Liver (tissue), 9 donors: ENCODE data around the gene PPOX. TPM values are rescaled to one million over a fixed set of nuclear protein-coding genes. Genes with fewer than 3 reads are reported as not detected.
A peak's percentile ranks its signal among the peaks of the same experiment; 100 is the strongest.

Source experiments
- DNase-seq: peaks from one replicate; pipeline ENCODE4 v3.0.0-alpha.2; 2017; ENCODE audit warnings: low spot score
- H3K27ac ChIP-seq, 2 donors: one replicate each; pipeline ENCODE4 v1.7.0; 2013; ENCODE audit warnings: inconsistent platforms in 2 of 2, low read length in 2 of 2, control low read depth in 1 of 2, low read depth in 1 of 2, mild to moderate bottlenecking in 1 of 2
- H3K27me3 ChIP-seq, 4 donors: one replicate each; pipeline versions ENCODE4 v1.6.1 to v1.7.0; 2013; ENCODE audit warnings: low read length in 3 of 4, inconsistent platforms in 1 of 4, mild to moderate bottlenecking in 1 of 4, moderate library complexity in 1 of 4; ENCODE audit not compliant: control insufficient read depth in 4 of 4, insufficient read depth in 4 of 4
- H3K36me3 ChIP-seq, 4 donors: one replicate each; pipeline versions ENCODE4 v1.6.1 to v1.7.0; 2013; ENCODE audit warnings: low read length in 3 of 4, mild to moderate bottlenecking in 3 of 4, low read depth in 1 of 4, moderate library complexity in 1 of 4; ENCODE audit not compliant: control insufficient read depth in 4 of 4, insufficient read depth in 3 of 4
- H3K4me1 ChIP-seq, 4 donors: one replicate each; pipeline versions ENCODE4 v1.6.1 to v1.7.0; 2013; ENCODE audit warnings: low read length in 3 of 4, mild to moderate bottlenecking in 3 of 4, moderate library complexity in 1 of 4; ENCODE audit not compliant: control insufficient read depth in 4 of 4, insufficient read depth in 4 of 4
- H3K4me3 ChIP-seq, 3 donors: one replicate each; pipeline versions ENCODE4 v1.6.1 to v1.7.0; 2013; ENCODE audit warnings: low read length in 3 of 3, control low read depth in 1 of 3, low read depth in 1 of 3, mild to moderate bottlenecking in 1 of 3
- H3K9ac ChIP-seq, 2 donors: one replicate each; pipeline ENCODE4 v1.7.0; 2013; ENCODE audit warnings: low read length in 2 of 2, mild to moderate bottlenecking in 2 of 2, moderate library complexity in 2 of 2, control low read depth in 1 of 2, low read depth in 1 of 2
- H3K9me3 ChIP-seq, 4 donors: one replicate each; pipeline versions ENCODE4 v1.6.1 to v1.7.0; 2013; ENCODE audit warnings: low read length in 3 of 4; ENCODE audit not compliant: control insufficient read depth in 4 of 4
- ATF3 ChIP-seq: IDR thresholded peaks from 2 replicates; pipeline ENCODE4 v1.6.1; 2016; ENCODE audit warnings: antibody characterized with exemption
- CTCF ChIP-seq: fragments of 150-350 bp; IDR thresholded peaks from 2 replicates; pipeline ENCODE4 v1.5.1; 2017; ENCODE audit warnings: improper control_type of control experiment, low read depth, low read length; ENCODE audit not compliant: missing input control
- EGR1 ChIP-seq, 2 donors: IDR thresholded peaks; 2 replicates each; pipeline ENCODE4 v1.6.1; 2016 to 2018; ENCODE audit warnings: antibody characterized with exemption in 2 of 2, low read depth in 2 of 2
- FOXA1 ChIP-seq: IDR thresholded peaks from 2 replicates; pipeline ENCODE4 v1.6.1; 2016; ENCODE audit warnings: antibody characterized with exemption
- FOXA2 ChIP-seq: IDR thresholded peaks from 2 replicates; pipeline ENCODE4 v1.6.1; 2016; ENCODE audit warnings: antibody characterized with exemption
- GABPA ChIP-seq, 2 donors: IDR thresholded peaks in 1 of 2; conservative IDR thresholded peaks in 1 of 2; 2 replicates each; pipeline ENCODE4 v1.6.1; 2016; ENCODE audit warnings: antibody characterized with exemption in 2 of 2, mild to moderate bottlenecking in 1 of 2, moderate library complexity in 1 of 2
- HNF4A ChIP-seq, 2 donors: conservative IDR thresholded peaks; 2 replicates each; pipeline ENCODE4 v1.6.1; 2016; ENCODE audit warnings: antibody characterized with exemption in 2 of 2, mild to moderate bottlenecking in 2 of 2
- HNF4G ChIP-seq: IDR thresholded peaks from 2 replicates; pipeline ENCODE4 v1.6.1; 2016; ENCODE audit warnings: antibody characterized with exemption
- JUND ChIP-seq, 2 donors: IDR thresholded peaks; 2 replicates each; pipeline ENCODE4 v1.6.1; 2016; ENCODE audit warnings: antibody characterized with exemption in 2 of 2
- MAX ChIP-seq: IDR thresholded peaks from 2 replicates; pipeline ENCODE4 v1.6.1; 2016; ENCODE audit warnings: antibody characterized with exemption
- NR2F2 ChIP-seq: IDR thresholded peaks from 2 replicates; pipeline ENCODE4 v1.6.1; 2016; ENCODE audit warnings: antibody characterized with exemption
- RAD21 ChIP-seq, 2 donors: IDR thresholded peaks; 2 replicates each; pipeline ENCODE4 v1.6.1; 2016; ENCODE audit warnings: antibody characterized with exemption in 2 of 2, mild to moderate bottlenecking in 2 of 2
- REST ChIP-seq: IDR thresholded peaks from 2 replicates; pipeline ENCODE4 v1.6.1; 2016; ENCODE audit warnings: antibody characterized with exemption, mild to moderate bottlenecking
- RXRA ChIP-seq, 2 donors: IDR thresholded peaks; 2 replicates each; pipeline ENCODE4 v1.6.1; 2017 to 2018; ENCODE audit warnings: antibody characterized with exemption in 2 of 2, mild to moderate bottlenecking in 1 of 2
- SP1 ChIP-seq: IDR thresholded peaks from 2 replicates; pipeline ENCODE4 v1.6.1; 2018; ENCODE audit warnings: antibody characterized with exemption, mild to moderate bottlenecking
- TAF1 ChIP-seq: conservative IDR thresholded peaks from 2 replicates; pipeline ENCODE4 v1.6.1; 2016; ENCODE audit warnings: antibody characterized with exemption, mild to moderate bottlenecking
- YY1 ChIP-seq: IDR thresholded peaks from 2 replicates; pipeline ENCODE4 v1.6.1; 2016; ENCODE audit warnings: antibody characterized with exemption, mild to moderate bottlenecking
- ZBTB33 ChIP-seq: IDR thresholded peaks from 2 replicates; pipeline ENCODE4 v1.6.1; 2016; ENCODE audit warnings: antibody characterized with exemption
- WGBS: extraction: QIAGEN DNeasy Blood & Tissue Kit; methylation state at CpG from one replicate; pipeline ENCODE4 v1.1.7; 2013; 5-methylcytosine and 5-hydroxymethylcytosine counted together
- polyA plus RNA-seq, 2 donors: library from polyadenylated mRNA; stranded (reverse) in 1 of 2; unstranded in 1 of 2; fragments of 200-250 nt in 1 of 2; fragments of >200 nt in 1 of 2; fragmentation: Nextera tagmentation in 1 of 2; extraction: Ambion mirVana in 1 of 2; gene quantifications; one replicate each; pipeline versions ENCODE4 v1.2.1 to v1.2.3, GENCODE V29; 2013 to 2015
- total RNA-seq, 2 donors: library from RNA; depleted of rRNA; stranded (reverse); fragments of >200 nt; gene quantifications; one replicate each; pipeline ENCODE4 v1.2.3, GENCODE V29; 2014
- donor health status: healthy.
- donor health status: healthy.
- donor health status: healthy.
- donor health status: healthy.
- donor health status: healthy.

PPOX gene
- total and polyA plus RNA-seq, 4 donors = 6.2 to 106 (median 7.9) TPM

- 10% methylated on average over 33 of the region's 33 CpGs for WGBS
- no peak for TF ChIP-seq RAD21 (IDR thresholded peaks at IDR 0.05)
- TF ChIP-seq ZBTB33 = no peak
- TF ChIP-seq REST = no peak
- TF ChIP-seq TAF1 = no peak
- no peak for TF ChIP-seq YY1
- no peak for TF ChIP-seq HNF4G
- no peak for TF ChIP-seq GABPA (IDR thresholded peaks at IDR 0.05 in 1 of 2, conservative IDR thresholded peaks at IDR 0.05 in 1 of 2)
- no peak for TF ChIP-seq HNF4A (conservative IDR thresholded peaks at IDR 0.05)
- no peak for TF ChIP-seq CTCF
- TF ChIP-seq FOXA1 = no peak
- no peak for TF ChIP-seq ATF3
- no peak for TF ChIP-seq FOXA2
- Histone ChIP-seq H3K4me3 (peak overlapping the region; percentile 67 to 86 (median 82)), H3K9ac (peak overlapping the region; percentile 66 to 84), H3K27ac (peak overlapping the region; percentile 6 to 79), H3K36me3 (peaks cover 2 to 39% (median 20%) of the 10 kb centered on the region in 4 donors), H3K27me3 (no peaks in the 10 kb centered on the region), H3K9me3 (no peaks in the 10 kb centered on the region), H3K4me1 (peaks cover 4 to 25% (median 19%) of the 10 kb centered on the region in 4 donors)
- DNase-seq = no peak
Observed at GRCh38 chr1:161166669-161167548, 683 bp downstream of the PPOX start.

GRCh38 chr1:161168906-161169305 lies 2.7 kb downstream of the PPOX start:
- TF ChIP-seq GABPA (IDR thresholded peaks at IDR 0.05 in 1 of 2, conservative IDR thresholded peaks at IDR 0.05 in 1 of 2) = no peak
- TF ChIP-seq TAF1 = no peak
- TF ChIP-seq RXRA (IDR thresholded peaks at IDR 0.05) = no peak
- TF ChIP-seq HNF4G = no peak
- TF ChIP-seq ATF3 = no peak
- TF ChIP-seq HNF4A (conservative IDR thresholded peaks at IDR 0.05) = no peak
- no peak for TF ChIP-seq FOXA2
- TF ChIP-seq NR2F2 = no peak
- no peak for TF ChIP-seq SP1
- TF ChIP-seq MAX = no peak
- no peak for TF ChIP-seq RAD21 (IDR thresholded peaks at IDR 0.05)
- no peak for TF ChIP-seq FOXA1
- no peak for TF ChIP-seq CTCF
- no peak for TF ChIP-seq EGR1 (IDR thresholded peaks at IDR 0.05; ENCODE audit: low read depth in 2 of 2)
- no peak for TF ChIP-seq JUND (IDR thresholded peaks at IDR 0.05)
- H3K4me3 ChIP-seq = no peak overlapping the region
- peaks cover 4 to 37% (median 28%) of the 10 kb centered on the region in 4 donors for H3K4me1 ChIP-seq
- DNase-seq = no peak
- peaks cover 2 to 44% (median 29%) of the 10 kb centered on the region in 4 donors for H3K36me3 ChIP-seq
- no peaks in the 10 kb centered on the region for H3K27me3 ChIP-seq
- no peak overlapping the region for H3K27ac ChIP-seq
- no peaks in the 10 kb centered on the region for H3K9me3 ChIP-seq
- 95% methylated on average over 9 of the region's 9 CpGs for WGBS
- H3K9ac ChIP-seq = no peak overlapping the region
